GOT3 (cell line): ENCODE results near the gene ANKH.
A peak's percentile ranks its signal among the peaks of the same experiment; 100 is the strongest.

Source experiments
- DNase-seq: peaks from one replicate; lab custom pipeline; 2025; ENCODE audit warnings: mixed read lengths; lab: John Stamatoyannopoulos, UW

The ANKH gene

GRCh38 chr5:14735944-14736343, 135.6 kb downstream of the ANKH start:
- DNase-seq = no peak

- no peak for DNase-seq
Measured at GRCh38 chr5:14734396-14734795, 137.2 kb downstream of the ANKH start.

GRCh38 chr5:14733661-14734060, 137.9 kb downstream of the ANKH start:
- no peak for DNase-seq

GRCh38 chr5:14732991-14733390, 138.6 kb downstream of the ANKH start:
- DNase-seq = no peak

GRCh38 chr5:14730881-14731280, 140.7 kb downstream of the ANKH start:
- no peak for DNase-seq

- DNase-seq = no peak
Measured at GRCh38 chr5:14730466-14730865, 141.1 kb downstream of the ANKH start.

GRCh38 chr5:14729448-14730385, 141.9 kb downstream of the ANKH start:
- no peak for DNase-seq

- no peak for DNase-seq
Measured at GRCh38 chr5:14728459-14728938, 143.1 kb downstream of the ANKH start.

GRCh38 chr5:14727928-14728458, 143.6 kb downstream of the ANKH start:
- no peak for DNase-seq

GRCh38 chr5:14727428-14727865, 144.1 kb downstream of the ANKH start:
- DNase-seq = peak; percentile 20

GRCh38 chr5:14726066-14726838, 145.3 kb downstream of the ANKH start:
- no peak for DNase-seq

- no peak for DNase-seq
Measured at GRCh38 chr5:14724633-14725032, 146.9 kb downstream of the ANKH start.

GRCh38 chr5:14723701-14724132, 147.9 kb downstream of the ANKH start:
- DNase-seq = no peak

- no peak for DNase-seq
Measured at GRCh38 chr5:14722923-14723322, 148.7 kb downstream of the ANKH start.

- DNase-seq = no peak
Measured at GRCh38 chr5:14721990-14722656, 149.5 kb downstream of the ANKH start.

GRCh38 chr5:14720236-14720923, 151.2 kb downstream of the ANKH start:
- DNase-seq = no peak

GRCh38 chr5:14718778-14719177, 152.8 kb downstream of the ANKH start:
- no peak for DNase-seq

GRCh38 chr5:14716755-14717752, 154.5 kb downstream of the ANKH start:
- DNase-seq = no peak

GRCh38 chr5:14715481-14715880, 156.1 kb downstream of the ANKH start:
- no peak for DNase-seq

GRCh38 chr5:14714706-14715105, 156.9 kb downstream of the ANKH start:
- DNase-seq = no peak
